Raji (cell line): ENCODE data around the gene ESCO1.

Source experiments
- POLR2A ChIP-seq: IDR thresholded peaks from 2 replicates; pipeline ENCODE4 v1.6.1; 2011; ENCODE audit warnings: low read depth, low read length, control low read depth; ENCODE audit not compliant: insufficient read depth

ESCO1 gene

GRCh38 chr18:21598726-21599584 lies 1.5 kb downstream of the ESCO1 start:
- no peak for TF ChIP-seq POLR2A

- TF ChIP-seq POLR2A = no peak
Observed at GRCh38 chr18:21597620-21598019, 2.9 kb downstream of the ESCO1 start.

GRCh38 chr18:21593540-21594257 lies 6.8 kb downstream of the ESCO1 start:
- no peak for TF ChIP-seq POLR2A

GRCh38 chr18:21584391-21584790 lies 16.1 kb downstream of the ESCO1 start:
- no peak for TF ChIP-seq POLR2A

GRCh38 chr18:21575656-21576055 lies 24.8 kb downstream of the ESCO1 start:
- TF ChIP-seq POLR2A = no peak

DNA sequence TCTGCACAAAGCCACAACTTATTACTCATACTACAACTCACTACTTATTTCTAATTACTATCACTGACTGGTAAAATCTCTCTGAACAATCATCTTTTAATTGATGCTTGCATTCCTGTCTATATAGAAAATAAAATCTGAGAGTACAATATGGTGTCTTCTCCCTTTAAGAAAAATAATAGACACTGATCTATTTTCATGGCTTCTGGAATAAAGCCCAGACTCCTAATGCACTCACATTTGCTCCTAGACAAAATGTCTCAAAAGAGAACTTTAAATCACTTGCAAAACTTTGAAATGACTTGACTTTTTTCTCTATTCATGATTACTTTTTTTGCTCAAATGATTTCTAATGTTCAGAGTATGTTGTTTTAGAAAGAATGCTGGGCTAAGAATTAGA lies 28.7 kb downstream of the ESCO1 start:
- TF ChIP-seq POLR2A = no peak

DNA sequence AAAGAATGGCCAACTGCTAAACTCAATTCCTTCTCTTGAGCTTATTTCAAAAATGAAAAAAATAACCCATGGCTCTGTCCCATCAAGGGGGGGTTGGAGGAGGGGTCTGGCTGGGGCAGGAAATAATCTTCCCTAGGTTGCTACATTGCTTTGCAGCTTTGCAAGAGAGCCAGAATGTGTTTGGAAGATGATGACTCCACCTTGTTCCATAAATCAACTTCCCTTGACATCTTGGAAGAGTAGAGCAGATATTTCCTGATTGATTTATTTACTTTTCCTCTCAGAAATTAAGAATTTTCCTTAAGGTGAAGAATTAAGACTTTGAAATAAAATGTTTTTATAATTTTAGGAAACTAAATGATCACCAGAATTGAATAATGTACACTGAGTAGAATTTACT lies 41.3 kb downstream of the ESCO1 start:
- no peak for TF ChIP-seq POLR2A

DNA sequence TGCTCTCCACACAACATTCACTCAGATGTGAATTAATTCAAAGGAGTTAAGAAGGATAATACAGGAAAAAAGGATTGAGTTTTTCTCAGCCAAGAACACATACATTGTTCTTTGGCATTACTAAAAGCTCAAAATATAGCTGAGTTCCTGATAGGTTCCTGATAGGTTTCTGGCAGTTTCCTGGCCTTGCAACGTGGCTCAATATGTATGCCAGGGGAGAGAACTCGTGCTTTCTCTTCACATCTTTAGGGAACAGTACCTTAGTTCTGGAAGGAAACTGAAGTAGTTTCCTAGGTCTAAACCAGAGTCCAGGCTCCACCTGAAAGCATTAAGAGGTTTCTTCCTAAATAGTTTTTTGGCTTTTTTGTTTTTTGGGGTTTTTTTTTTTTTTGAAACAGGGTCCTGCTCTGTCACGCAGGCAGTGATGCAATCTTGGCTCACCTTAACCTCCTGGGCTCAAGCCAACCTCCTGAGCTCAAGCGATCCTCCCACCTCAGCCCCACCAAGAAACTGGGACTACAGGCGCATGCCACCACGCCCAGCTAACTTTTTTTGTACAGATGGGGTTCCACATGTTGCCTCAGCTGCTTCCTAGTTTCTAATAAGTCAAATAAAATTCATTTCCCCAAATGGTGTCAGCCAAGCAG lies 42.8 kb downstream of the ESCO1 start:
- no peak for TF ChIP-seq POLR2A

- no peak for TF ChIP-seq POLR2A
Observed at GRCh38 chr18:21550510-21550970, 50.0 kb downstream of the ESCO1 start.

DNA sequence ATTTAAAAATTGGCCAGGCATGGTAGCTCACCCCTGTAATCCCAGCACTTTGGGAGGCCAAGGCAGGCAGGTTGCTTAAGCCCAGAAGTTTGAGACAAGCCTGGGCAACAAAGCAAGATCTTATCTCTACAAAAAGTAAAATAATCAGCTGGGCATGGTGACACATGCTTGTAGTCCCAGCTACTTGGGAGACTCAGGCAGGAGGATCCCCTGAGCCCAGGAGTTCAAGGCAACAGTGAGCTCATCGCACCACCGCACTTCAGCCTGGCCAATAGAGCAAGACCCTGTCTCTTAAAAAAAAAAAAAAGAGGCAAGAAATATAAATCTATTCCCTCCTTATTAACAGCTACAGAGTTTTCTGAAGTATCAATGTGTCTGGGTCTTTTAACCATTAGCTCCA lies 51.9 kb downstream of the ESCO1 start:
- TF ChIP-seq POLR2A = no peak

DNA sequence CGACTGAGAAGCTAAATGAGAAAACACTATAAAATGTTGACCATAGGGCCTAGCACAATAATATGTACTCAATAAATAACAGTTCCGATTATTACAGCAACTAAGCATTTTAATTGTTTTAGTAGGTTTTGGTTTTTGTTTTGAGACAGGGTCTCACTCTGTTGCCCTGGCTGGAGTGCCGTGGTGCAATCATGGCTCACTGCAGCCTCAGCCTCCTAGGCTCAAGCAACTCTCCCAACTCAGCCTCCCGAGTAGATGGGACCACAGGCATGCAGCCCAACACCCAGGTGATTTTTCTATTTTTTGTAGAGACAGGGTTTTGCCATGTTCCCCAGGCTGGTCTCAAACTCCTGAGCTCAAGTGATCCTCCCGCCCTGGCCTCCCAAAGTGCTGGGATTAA lies 54.1 kb downstream of the ESCO1 start:
- TF ChIP-seq POLR2A = no peak

GRCh38 chr18:21538230-21538629 lies 62.3 kb downstream of the ESCO1 start:
- no peak for TF ChIP-seq POLR2A

- no peak for TF ChIP-seq POLR2A
Observed at GRCh38 chr18:21534327-21534726, 66.2 kb downstream of the ESCO1 start.

GRCh38 chr18:21526463-21526862 lies 74.0 kb downstream of the ESCO1 start:
- no peak for TF ChIP-seq POLR2A

- no peak for TF ChIP-seq POLR2A
Observed at GRCh38 chr18:21525916-21526315, 74.6 kb downstream of the ESCO1 start.

- no peak for TF ChIP-seq POLR2A
Observed at GRCh38 chr18:21522530-21522929, 78.0 kb downstream of the ESCO1 start.

DNA sequence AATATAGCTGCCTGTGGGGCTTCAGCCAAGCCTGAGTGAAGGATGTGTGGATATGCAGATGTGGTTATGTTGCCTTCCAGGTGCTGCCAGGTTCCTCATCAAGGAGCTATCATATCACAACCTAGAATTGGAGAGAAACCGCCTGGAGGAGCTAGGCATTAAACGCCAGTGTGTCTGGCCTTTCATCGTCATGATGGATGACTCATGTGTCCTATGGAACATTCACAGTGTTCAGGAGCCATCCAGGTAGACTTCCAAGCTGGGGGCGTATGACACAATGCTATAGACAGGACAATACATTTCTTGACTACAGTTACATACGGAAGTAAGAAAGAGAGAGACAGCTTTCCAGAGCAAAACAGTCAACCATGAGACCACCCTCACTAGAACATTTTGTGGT lies 86.8 kb downstream of the ESCO1 start:
- TF ChIP-seq POLR2A = no peak

DNA sequence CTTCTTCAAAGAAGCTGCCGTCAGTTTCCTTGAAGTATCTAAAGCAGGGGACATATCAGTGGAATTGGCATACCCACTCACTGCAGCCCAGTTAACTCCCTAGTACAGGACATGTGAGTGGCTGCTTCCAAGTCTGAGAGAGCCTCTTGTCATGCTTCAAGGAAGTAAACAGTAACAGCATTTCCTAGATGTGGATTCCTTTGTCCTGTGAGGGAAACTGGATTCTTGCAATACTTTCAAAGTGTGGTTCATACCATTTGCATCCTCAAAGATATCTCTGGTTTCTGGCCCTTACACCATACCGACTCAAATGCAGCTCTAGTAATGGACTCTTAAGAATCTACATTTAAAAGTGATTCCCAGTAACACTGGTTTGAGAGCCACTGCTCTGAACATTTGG lies 87.2 kb downstream of the ESCO1 start:
- TF ChIP-seq POLR2A = no peak
